ENCODE data around the gene ARSG. TPM values are rescaled to one million over a fixed set of nuclear protein-coding genes. Genes with fewer than 3 reads are reported as not detected.

ARSG gene
- total and polyA plus RNA-seq, 2 of the 8 experiments (the other 6 are each of a cell fraction or from before 2014, with no cell fraction given), result 3.3 to 4.0 TPM

- 0 out of 2 replicates have a peak overlapping the region, but pooled peaks have one; percentile 2 for H2AFZ ChIP-seq (ENCODE audit: low read length)
These were observed 10.2 kb downstream of the ARSG start for GRCh38 chr17:68301438-68301959.

More at GRCh38 chr17:68301438-68301959, 10.2 kb downstream of the ARSG start:
- 70% methylated on average over 9 of the region's 9 CpGs; no CpG with 5 or more reads in 1 of the 2 experiments for WGBS, 2 experiments (ENCODE audit: extremely low coverage in 1 of 2, insufficient coverage in 1 of 2, insufficient read length in 1 of 2, insufficient replicate concordance in 2 of 2, low coverage in 1 of 2, low lambda C conversion rate in 2 of 2, missing lambda C conversion rate in 1 of 2)
- Histone ChIP-seq H3K23ac (ENCODE audit: insufficient read length) (no peak overlapping the region), H3K27ac (ENCODE audit: low read depth, low read length) (no peak overlapping the region), H3K56ac (replicated peaks; ENCODE audit: insufficient read length, low read depth, low read length) (no peak overlapping the region), H2BK20ac (ENCODE audit: low read length) (no peak overlapping the region), H3K18ac (ENCODE audit: extremely low read depth, low read length) (0 out of 2 replicates have a peak overlapping the region, but pooled peaks have one; percentile 54), H3K23me2 (ENCODE audit: low read depth, low read length) (no peaks in the 10 kb centered on the region), H2BK5ac (ENCODE audit: low read depth, low read length) (no peak overlapping the region), H4K91ac (replicated peaks; ENCODE audit: insufficient read length, low read length) (peak overlapping the region; percentile 62), H3K9ac (replicated peaks in 1 of 4; ENCODE audit: extremely low read depth in 1 of 4, low read depth in 3 of 4, low read length in 3 of 4) (no peak overlapping the region), H3K14ac (ENCODE audit: insufficient read length) (no peak overlapping the region), H3K27me3 (replicated peaks in 1 of 4; ENCODE audit: control insufficient read depth in 3 of 4, extremely low read depth in 1 of 4, insufficient read depth in 3 of 4, low read length in 3 of 4) (no peaks in the 10 kb centered on the region), H3K4ac (replicated peaks; ENCODE audit: insufficient read length, low read depth, low read length) (no peak overlapping the region), H2BK15ac (ENCODE audit: low read length) (0 out of 2 replicates have a peak overlapping the region, but pooled peaks have one; percentile 63), H3K4me1 (replicated peaks in 1 of 4; ENCODE audit: control insufficient read depth in 3 of 4, insufficient read depth in 4 of 4, low read length in 3 of 4) (peaks cover 3 to 18% (median 9%) of the 10 kb centered on the region in 4 experiments), H3K36me3 (ENCODE audit: control insufficient read depth in 2 of 4, insufficient read depth in 4 of 4, low read length in 3 of 4) (no peaks in the 10 kb centered on the region), H3K9me3 (ENCODE audit: insufficient read depth in 2 of 2, low read depth in 1 of 2, low read length in 1 of 2) (no peaks in the 10 kb centered on the region), H2BK12ac (ENCODE audit: low read depth, low read length) (no peak overlapping the region), H2AK5ac (ENCODE audit: low read depth, low read length) (no peak overlapping the region), H2BK120ac (replicated peaks; ENCODE audit: low read depth, low read length) (no peak overlapping the region), H3K79me1 (ENCODE audit: low read depth, low read length) (no peaks in the 10 kb centered on the region), H4K5ac (ENCODE audit: insufficient read length, low read depth, low read length) (no peak overlapping the region), H3K4me2 (ENCODE audit: insufficient read depth in 1 of 2, low read depth in 2 of 2, low read length in 2 of 2) (peak overlapping the region; percentile 24 to 43; a peak in 1 of 4 replicates), H4K20me1 (replicated peaks in 1 of 2; ENCODE audit: control insufficient read depth in 1 of 2, insufficient read depth in 2 of 2, low read length in 2 of 2) (no peaks in the 10 kb centered on the region), H3K79me2 (ENCODE audit: control insufficient read depth in 1 of 2, insufficient read depth in 2 of 2, low read length in 2 of 2) (no peaks in the 10 kb centered on the region; a peak in 1 of 4 replicates), H3K4me3 (ENCODE audit: extremely low read depth in 1 of 4, insufficient read depth in 2 of 4, low read depth in 3 of 4, low read length in 4 of 4) (no peak overlapping the region), H4K8ac (ENCODE audit: extremely low read depth, insufficient read depth, low read length) (no peak overlapping the region)
- DNase-seq (ENCODE audit: low read depth in 1 of 2, low spot score in 2 of 2) (no peak), FAIRE-seq (no peak)
- TF ChIP-seq NANOG (IDR thresholded peaks at IDR 0.05; ENCODE audit: insufficient read depth, low read depth, low read length, poor library complexity, severe bottlenecking), result peak; percentile 3
- no peak for TF ChIP-seq ASH2L (IDR thresholded peaks at IDR 0.05; ENCODE audit: low read length)
- ChIA-PET POLR2A (ENCODE audit: partially characterized antibody) (interaction anchor here (0.6 to 2.5 kb wide), 4 partner anchors 9 to 193 kb away, joined by 3 to 7 read pairs (median 4); partner anchors contain the start of gene AMZ2), CTCF (ENCODE audit: partially characterized antibody) (interaction anchor here (0.6 to 1.7 kb wide), 5 partner anchors 21 to 313 kb away, joined by 3 to 4 read pairs (median 3); no protein-coding TSS in a partner anchor)

Measured in H1 (cell line).